GM21529 (cell line): Measurements from ENCODE around the gene PACSIN1.

Experiments used
- ATAC-seq: cut with Tn5 transposase; IDR thresholded peaks from one replicate; pipeline ENCODE4 v1.9.1; 2021; ENCODE audit not compliant: unreplicated experiment

Gene PACSIN1

DNA sequence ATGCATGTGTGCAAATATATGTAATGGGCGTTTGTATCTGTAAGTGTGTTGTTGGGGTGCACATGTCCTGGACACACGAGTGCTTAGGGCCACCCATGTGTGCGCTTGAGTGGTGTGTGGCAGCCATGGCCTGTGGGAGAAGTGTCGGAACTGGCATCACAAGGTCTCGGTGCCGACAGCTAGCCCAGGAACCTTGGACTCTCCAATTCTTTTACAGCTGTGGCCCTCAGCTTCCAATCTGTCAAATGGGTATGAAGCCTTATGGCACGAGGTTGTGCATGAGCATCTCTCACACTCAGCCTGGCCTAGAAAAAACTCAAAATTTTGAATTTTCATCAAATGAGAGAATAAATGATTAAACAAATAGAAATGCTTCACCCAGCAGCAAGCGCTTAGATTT lies 48.2 kb downstream of the PACSIN1 start:
- no peak for ATAC-seq

DNA sequence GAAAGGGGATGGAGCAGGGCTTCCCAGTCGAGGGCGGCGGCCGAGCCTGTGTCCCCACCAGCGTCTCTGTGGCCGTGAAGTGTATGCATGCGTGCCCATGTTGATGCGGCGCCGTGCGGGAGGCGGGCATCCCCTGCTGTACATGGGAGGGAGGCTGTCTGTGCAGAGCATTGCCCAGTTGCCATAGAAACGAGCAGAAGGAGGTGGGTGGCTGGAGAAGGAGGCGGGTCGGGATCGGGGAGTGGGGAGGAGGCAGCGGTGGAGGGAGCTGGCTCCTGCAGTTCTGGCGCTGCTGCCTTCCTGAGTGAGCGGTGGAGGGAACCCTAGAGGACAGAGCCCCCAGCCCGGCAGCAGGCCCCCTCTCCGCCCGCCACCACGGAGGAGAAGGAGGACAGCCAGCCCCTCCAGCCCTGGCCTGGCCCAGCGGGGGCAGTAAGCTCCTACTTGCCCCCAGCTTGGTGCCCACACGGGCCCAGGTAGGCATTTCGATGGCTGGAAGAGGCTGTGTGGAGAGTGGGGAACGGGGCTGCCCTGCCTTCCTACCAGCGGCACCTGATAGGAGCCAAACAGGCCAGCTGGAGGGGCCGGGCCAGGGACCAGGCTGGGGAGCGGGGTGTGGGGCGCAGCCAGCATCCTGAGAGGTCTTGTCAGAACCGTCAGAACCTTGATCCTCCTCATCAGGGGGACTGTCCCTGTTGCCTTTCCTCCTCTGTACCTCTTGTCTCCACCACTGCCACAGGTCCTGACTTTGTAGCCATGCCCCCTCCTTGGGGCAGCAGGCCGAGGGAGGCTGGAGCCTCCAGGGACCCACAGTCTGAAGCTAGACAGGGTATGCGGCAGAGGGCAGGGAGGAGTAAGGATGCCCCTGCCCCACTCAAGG lies 49.0 kb downstream of the PACSIN1 start:
- ATAC-seq = no peak

DNA sequence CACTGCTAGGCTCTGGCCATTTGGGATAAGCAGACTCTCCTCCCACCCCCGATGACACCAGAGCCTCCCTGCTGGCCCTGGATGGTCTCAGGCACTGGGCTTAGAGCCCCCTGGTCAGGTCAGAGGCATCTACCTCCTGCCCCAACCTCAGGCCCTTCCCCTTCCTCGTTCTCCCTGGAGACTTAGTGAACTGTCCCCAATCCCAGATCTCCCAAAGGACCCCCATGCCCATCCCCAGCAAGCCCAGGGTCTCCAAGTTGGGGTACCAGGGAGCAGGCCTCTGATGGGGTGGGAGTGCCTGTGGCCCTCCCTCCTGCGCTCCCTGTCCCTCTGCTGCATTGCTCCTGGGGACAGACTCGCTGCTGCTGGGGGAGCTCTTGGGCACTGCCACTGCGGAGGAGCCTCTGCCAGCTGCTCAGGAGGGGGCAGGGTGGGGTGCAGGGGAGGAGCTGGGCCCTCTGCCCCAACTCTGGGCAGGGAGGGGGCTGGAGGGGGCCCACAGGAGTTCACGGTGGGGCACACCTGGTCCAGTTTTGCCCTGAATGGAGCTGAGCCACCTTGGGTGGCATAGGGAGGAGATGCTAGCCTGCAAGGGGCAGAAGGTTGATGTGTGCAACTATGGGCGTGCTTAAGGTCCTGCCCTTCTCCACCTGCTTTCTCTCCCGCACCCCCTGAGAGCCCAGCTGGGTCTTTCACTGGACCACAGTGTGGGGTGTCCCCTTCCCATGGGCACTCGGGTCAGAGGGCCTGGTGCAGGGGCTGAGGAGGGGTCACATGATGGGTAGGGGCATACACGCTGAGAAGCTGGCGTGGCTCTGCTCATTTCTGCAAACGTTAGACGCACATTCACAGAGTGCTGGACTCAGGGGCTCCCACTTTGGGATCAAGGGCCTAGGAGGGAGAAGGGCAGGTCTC lies 49.9 kb downstream of the PACSIN1 start:
- ATAC-seq = no peak

DNA sequence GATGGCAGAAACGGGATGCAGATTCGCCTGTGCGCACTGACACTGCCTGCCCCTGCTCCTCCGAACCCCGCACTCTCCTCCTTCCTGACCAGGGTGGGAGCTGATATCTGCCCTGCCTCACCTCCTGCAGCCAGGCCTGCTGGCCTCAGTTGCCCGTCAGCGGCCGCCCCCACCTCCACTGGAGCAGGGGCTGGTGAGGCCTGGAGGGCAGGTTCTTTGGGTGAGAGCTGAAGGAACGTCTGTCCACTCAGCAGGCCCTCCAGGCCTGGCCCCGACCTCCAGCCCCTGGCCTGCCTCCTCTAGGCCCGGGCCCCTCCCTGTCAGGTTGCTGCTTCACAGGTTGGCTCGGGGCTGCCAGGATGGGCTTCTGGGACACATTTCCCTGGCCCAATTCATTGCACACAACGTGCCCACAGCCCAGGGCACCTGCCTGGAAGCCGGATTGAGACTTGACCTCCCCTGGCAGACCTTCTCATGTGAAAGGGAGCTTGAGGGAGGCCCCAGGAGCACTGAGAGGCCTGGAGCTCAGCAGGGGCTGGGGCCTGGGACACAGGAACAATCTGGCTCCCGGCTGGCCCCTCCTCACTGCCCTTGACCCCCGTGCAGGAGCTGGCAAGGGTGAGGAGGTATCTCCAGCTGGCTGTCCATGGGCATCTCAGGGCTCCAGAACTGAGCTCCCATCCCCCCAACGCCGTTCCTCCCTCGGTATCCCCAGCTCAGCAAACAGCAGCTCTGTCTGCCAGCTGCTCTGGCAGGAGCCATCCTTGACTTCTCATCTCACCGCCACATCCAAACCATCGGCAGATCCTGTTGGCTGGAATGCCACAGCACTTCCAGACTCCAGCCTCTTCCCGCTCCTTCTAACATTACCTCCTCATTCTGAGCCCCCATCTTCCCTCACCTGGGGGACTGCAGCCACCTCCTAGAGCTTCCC lies 50.8 kb downstream of the PACSIN1 start:
- no peak for ATAC-seq

DNA sequence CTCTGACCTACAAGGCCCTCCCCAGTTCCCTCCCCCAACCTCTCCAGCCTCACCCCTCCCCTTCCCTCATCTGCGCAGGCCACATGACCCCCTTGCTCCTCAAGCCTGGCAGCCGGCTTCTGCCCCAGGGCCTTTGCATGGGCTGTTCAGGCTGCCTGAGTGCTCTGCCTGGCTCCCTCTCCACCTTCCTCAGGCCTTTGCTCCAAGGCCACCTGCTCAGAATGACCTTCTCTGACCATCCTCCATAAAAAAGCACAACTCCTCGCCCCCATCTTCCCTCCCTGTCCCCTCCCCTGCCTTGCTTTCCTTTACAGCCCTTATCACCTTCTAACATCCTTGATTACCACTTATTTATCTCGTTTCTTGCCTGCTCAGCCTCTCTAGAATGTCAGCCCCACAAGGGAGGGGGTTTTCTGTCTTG lies 51.6 kb downstream of the PACSIN1 start:
- ATAC-seq = no peak

DNA sequence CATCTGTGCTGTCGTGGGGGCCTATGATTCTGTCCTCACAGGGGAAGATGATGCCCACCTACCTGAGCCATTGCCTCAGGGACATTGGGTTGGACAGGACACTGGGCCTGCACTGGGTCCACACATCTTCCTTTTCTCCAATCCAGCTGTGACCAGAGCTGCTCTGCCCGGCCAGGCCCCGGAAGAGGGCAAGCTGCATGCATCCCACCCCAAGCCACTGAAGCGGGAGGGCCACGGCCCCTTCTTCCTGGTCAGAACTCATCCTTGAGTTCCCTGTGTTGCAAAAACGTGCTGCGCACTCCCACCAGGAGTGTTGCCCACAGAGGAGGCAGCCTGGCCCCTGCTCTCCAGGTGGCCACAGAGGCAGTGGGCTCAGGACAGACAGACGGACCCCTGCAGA lies 52.1 kb downstream of the PACSIN1 start:
- ATAC-seq = no peak

DNA sequence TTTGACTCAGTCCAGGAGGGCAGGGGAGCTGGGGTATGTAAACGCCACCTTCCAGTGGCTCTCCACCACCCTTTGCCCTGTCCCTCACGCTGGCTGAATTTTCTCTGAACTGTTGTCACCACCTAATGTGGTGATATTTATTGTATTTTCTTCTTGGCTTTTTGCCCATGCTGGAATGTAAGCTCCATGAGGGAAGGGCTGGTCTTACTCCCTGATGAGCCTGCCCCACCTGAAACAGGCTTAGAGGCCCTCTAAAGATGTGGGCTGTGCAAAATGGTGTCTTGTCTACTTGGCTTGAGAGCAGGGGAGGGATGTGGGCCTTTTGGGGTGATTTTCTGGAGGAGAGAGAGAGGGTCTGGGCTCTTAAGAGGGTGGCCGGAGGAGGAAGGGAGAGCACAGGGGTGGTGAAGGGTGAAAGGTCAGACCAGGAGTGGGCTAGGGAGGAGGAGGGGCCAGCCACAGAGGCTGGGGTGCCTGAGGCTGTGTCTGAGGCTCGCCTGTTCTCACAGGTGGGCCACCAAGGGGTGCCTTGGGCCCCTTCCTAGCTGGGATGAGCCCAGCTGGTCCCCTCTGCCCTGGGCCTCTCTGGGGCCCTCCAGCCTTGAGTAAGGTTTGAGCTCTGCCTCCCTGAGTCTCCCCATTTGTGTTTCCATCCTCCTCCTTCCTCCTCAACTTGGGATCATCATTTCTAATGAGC lies 52.9 kb downstream of the PACSIN1 start:
- ATAC-seq = no peak

DNA sequence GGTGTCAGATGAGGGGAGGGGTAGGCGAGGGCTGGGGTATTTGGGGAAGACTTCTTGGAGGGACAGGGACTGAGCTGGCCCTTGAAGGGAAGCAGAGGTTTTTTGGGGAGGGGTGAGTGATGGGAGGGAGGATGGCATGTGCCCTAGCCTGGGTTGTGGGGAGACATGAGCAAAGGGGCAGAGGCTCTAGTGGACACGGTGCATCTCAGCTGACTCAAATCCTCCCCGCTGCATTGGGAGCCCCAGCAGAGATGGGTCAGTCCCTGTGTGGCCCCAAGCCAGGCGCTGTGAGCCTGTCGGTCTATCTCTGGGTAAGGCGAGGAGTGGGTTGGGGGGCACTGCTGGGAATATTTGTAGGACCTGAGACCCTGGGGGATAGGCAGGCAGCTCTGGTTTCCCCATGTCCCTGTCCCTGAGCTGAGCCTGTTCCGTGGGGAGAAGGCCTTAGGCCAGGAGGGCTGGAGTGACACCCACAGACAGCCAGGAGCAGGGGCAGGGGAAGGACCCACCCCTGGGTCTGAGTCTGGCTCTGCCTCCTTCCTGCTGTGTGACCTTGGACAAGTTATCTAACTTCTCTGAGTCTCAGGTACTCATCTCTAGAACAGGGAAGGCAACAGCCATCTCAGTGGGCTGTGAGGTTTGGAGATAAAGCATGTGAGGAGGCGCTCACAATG lies 54.2 kb downstream of the PACSIN1 start:
- no peak for ATAC-seq

DNA sequence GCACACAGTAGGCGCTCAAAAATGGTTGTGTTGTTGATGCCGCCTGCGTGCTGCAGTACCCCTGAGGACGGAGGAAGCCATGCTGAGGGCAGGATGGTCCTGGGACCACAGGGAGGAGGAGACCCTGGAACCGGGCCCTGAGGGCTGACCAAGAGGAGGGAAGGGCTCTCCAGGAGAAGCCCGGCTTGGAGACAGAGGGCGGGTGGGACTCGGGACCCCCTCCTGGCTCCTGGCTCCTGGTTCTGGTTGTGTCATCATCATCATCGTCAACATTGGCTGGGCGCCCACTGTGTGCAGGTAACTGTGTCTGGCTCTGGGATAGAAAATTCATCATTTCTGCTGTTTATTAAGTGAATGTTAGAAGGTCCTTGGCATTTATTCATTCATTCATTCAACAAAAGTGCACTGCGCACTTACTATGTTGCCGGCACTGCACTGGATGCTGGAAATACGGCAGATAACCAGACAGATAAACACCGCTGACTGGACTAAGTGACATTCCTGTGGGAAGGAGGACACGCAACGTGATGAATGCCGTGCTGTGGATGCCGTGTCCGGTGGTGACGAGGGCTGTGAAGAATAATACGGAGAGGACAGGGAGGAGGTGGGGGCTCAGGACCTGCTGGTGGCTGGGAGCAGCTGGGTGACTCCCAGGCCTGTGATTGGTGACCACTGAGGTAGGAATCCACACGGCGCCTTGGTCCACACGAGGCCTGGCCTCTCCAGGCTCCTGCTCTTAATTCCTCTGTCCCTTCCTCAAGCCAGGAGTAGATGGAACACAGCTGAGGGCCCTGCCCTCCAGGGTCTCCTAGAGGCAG lies 55.0 kb downstream of the PACSIN1 start:
- no peak for ATAC-seq

DNA sequence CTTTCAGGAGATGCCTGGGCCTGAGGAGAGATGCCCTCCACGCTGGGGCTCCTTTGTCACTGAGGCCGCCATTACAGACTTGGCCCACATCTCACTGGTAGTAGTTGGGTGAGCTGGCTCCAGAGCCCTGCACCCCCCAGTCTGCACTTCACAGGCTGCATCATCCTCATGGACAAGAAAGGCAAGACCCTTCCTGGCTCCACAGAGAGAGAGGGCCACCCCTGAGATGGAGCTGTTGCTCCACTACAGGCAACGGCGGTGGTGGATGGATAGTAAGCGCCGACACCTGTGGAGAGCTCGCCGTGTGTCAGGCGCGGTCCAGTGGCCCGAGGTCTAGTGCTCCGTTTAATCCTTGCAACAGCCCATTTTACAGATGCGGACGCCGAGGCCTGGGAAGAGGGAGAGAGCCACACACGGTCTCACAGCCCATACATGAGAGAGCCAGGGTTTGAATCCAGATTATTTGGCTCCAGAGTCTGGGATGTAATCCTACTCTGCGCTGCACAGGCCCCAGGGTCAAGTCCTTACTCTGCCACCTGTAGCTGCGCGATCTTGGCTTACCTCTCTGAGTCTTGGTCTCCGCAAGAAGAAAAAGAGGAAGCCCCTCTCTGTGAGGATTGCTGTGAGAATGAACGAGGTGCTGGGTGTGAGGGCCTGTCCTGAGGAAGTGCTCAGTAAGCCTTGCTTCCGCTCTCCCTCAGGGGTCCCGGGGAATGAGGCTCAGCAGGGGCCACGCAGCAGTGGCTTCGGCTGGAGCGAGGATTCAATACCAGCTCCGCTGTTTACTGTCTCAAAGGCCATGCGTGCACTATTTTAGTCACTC lies 55.8 kb downstream of the PACSIN1 start:
- ATAC-seq = no peak

DNA sequence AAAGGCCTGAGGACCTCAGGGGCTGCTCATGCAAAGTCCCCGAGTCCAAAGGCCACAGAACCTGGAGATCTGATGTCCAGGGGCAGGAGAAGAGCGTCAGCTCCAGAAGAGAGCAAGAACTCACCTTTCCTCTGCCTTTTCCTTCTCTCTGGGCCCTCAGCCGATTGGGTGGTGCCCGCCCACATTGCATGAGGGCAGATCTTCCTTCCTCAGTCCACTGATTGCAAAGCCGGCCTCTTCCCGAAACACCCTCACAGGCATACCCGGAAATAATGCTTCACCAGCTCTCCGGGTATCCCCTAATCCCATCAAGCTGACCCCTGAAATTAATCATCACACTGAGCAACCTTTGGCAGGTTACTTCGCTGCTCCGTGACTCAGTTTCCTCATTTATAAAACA lies 56.9 kb downstream of the PACSIN1 start:
- ATAC-seq = no peak

DNA sequence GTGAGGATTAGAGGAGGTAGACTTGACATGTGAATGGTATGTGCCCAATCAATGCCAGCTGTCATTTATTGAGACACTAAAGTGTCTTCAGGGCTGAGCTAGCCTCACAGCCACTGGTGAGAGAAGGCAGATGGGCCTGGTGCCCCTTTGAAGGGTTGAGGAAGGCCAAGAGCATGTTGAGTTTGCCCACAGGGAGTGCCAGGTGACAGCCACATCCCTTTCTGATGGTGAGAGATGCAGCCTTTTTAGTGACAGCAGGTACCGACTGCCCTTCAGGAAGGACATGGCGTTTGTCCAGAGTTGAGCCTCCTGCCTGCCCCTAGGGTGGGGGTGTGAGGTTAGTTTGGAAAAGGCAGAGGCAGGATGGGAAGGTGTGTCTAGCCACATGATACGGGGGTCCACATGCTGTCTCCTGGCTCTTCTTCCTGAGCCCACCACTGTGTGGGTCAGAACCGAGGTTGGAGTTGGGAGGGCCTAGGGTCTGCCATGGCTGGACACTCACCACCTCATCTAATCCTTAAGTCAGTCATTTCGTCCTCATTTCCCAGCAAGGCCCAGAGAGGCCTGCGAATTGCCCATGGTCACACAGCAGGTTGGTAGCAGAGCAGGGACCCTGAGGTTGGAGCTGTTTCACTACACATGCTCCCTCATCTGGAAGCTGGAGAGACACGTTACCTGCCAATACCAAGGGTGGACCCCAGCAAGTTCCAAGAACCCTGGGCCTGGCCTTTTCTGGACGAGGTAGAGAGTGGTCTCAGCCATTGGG lies 57.7 kb downstream of the PACSIN1 start:
- ATAC-seq = no peak

DNA sequence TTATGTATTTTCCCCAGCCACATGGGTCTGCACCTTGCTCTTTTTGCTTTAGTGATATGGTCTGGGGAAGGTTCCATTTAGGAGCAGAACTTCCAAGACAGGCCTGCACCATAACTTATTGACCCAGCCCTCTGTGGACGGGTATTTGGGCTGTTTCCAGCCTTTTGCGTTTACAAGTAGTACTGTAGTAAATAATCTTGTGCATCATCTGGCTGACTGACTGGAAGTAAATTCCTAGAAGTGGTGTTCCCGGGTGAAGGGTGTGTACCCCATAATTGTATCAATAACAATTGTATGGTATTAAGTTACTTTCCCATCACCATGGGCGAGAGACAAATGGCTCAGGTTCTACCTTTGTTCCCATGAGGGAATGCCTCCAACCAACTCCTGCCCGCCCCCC lies 58.6 kb downstream of the PACSIN1 start:
- no peak for ATAC-seq

DNA sequence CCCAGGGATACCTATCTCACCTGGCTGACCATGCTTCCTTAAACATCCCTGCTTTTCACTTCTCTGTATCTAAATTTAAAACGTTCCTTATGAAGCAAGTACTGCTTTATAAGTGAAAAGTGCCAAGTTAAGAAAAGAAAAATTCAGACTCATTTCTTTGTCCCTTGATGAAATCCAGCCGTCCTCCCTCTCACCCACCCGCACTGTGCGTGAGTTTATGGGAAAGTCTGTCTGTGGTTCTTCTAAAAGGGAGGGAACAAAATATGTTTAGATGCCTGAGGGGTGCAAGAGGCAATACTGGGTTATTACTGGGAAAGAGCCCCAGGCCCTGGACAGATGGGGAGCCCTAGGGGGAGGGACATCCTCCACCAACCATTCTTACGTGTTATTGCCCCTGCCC lies 59.1 kb downstream of the PACSIN1 start:
- ATAC-seq = no peak

DNA sequence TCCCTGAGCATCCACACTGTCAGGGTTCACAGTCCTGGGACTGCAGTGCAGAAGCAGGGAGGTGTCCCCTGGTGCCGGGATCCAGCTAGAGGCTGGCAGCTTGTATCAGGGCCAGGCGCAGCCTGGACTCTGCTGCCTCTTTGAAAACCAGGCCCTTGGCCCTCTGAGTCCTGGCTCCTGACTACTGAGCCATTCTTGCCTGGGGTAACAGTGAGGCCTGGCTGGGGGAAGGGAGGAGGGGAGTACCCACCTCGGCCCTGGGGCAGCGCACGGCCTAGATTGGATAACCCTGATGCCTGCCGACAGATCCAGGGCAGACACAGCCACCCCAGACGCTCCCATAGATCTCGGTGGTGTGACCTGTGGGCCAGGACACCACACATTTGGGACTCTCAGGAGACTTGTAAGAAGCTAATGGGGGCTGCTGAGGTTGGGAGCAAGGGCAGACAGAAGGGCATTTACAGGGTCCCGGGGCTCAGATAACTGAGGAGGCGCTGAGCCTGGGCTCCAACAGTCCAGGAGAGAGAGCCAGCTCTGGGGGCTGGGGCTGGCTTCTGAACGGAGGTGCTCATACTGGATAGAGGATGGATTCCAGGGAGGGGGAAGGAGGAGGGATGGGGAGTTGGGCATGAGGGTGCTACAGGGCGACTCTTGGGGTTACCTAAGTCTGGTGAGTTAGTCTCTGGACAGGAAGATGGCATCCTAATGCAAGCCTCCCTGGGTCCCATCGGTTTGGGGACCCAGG lies 59.7 kb downstream of the PACSIN1 start:
- no peak for ATAC-seq

DNA sequence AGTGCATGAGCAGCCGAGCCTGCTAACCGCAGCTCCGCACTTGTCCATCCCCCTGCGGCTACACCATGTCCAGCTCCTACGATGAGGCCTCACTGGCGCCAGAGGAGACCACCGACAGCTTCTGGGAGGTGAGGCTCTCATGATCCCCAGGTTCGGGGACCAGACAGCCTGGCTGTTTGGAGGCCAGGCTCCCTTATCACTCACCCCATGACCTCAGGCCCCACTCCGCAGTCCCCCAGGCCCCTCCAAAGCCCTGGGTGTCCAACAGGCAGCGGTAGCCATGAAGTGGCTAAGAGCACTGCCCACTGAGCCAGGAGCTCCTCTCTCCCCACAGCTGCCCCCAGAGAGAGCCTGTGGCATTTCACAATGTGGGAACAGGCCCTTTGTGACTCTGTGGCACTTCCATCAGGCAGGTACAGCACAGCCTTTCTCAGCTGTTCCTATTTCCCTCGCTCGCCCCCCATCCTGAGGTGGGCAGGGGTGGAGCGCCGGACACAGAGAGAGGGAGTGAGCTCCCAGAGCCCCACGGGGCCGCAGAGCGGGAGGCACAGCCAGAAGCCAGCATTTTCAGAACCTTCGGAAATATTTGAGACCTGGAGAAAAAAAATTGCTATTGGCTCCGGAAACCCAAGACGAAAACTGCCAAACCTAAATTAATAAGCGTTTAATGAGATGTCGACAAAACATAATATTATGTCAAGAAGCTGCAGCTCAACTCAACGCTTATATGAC lies 60.5 kb downstream of the PACSIN1 start:
- no peak for ATAC-seq
